Mucosa of rectum (tissue), 2 donors: ENCODE measurements around the gene HSP90AB1.

Experiments
- H3K27ac ChIP-seq, 2 donors: one replicate each; pipeline ENCODE4 v1.7.0; 2013; ENCODE audit warnings: inconsistent platforms in 2 of 2, low read depth in 2 of 2, low read length in 2 of 2
- H3K27me3 ChIP-seq, 2 donors: one replicate each; pipeline ENCODE4 v1.7.0; 2013; ENCODE audit warnings: low read length in 2 of 2; ENCODE audit not compliant: control insufficient read depth in 2 of 2, insufficient read depth in 2 of 2
- H3K36me3 ChIP-seq, 2 donors: one replicate each; pipeline ENCODE4 v1.7.0; 2013; ENCODE audit warnings: low read length in 2 of 2; ENCODE audit not compliant: control insufficient read depth in 2 of 2, insufficient read depth in 2 of 2
- H3K4me1 ChIP-seq, 2 donors: one replicate each; pipeline ENCODE4 v1.7.0; 2013; ENCODE audit warnings: low read length in 2 of 2, mild to moderate bottlenecking in 1 of 2; ENCODE audit not compliant: control insufficient read depth in 2 of 2, insufficient read depth in 2 of 2
- H3K4me3 ChIP-seq, 2 donors: one replicate each; pipeline ENCODE4 v1.7.0; 2013; ENCODE audit warnings: low read length in 2 of 2
- H3K9ac ChIP-seq, 2 donors: one replicate each; pipeline ENCODE4 v1.7.0; 2013; ENCODE audit warnings: low read length in 2 of 2, low read depth in 1 of 2, mild to moderate bottlenecking in 1 of 2
- H3K9me3 ChIP-seq, 2 donors: one replicate each; pipeline ENCODE4 v1.7.0; 2013; ENCODE audit warnings: low read length in 2 of 2; ENCODE audit not compliant: control insufficient read depth in 2 of 2
- donor health status: healthy.
- donor health status: Normal muscosa, but diverticular disease.

The HSP90AB1 gene

GRCh38 chr6:44222486-44223318 lies 24.2 kb upstream of the HSP90AB1 start:
- H3K9ac ChIP-seq = peak overlapping the region in 1 of 2 donors; percentile 37
- peaks cover 39 to 44% of the 10 kb centered on the region in 2 donors for H3K4me1 ChIP-seq

DNA sequence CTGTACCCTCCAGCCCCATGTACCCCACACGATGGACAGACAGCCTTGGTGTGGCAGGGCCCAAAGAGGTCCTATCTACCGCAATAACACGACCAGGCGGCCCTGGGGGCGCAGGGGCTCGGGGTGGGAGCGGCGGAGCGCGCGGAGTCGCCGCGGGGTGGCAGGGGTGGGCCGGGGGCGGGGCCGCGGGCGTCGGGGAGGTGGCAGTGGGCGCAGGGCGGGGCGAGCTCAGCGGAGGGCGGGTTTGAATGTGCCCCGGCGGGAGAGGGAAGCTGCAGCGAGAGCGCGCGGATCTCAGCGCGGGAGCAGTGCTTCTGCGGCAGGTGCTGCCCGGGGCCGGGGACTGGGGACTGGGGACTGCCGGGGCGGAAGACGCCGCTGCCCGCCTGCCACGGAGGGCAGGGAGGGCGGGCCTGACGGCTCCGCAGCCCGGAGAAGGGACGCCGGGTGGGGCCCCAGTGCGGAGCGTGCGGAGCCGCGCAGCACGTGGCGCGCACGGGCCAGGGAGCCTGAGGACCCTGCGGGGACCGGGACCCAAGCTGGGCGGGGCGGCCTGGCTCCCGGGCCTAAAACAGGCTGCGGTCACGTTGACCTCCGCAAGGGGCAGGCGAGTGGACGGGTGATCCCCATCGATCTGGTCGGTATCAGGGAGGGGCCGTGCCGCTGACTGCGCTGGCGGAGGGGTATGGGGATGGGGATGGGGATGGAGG lies 23.4 kb upstream of the HSP90AB1 start, which contains the start of gene SLC29A1:
Gene SLC29A1, plus strand, starts transcription at position 277 of the 710 bp plus-strand sequence. CDS start 3,719 bp downstream, outside the sequence.
- H3K4me3 ChIP-seq = peak within 1 kb of the TSS; percentile 61 to 67
- no peaks in the 10 kb centered on the region for H3K9me3 ChIP-seq
- H3K36me3 ChIP-seq = no peaks in the 10 kb centered on the region
- peak within 1 kb of the TSS; percentile 24 to 45 for H3K9ac ChIP-seq
- H3K4me1 ChIP-seq = peaks cover 35 to 37% of the 10 kb centered on the region in 2 donors
- H3K27me3 ChIP-seq = no peaks in the 10 kb centered on the region
- peak within 1 kb of the TSS in 1 of 2 donors; percentile 56 for H3K27ac ChIP-seq

More at GRCh38 chr6:44222486-44223318, 24.2 kb upstream of the HSP90AB1 start:
- Histone ChIP-seq H3K27ac (peak overlapping the region in 1 of 2 donors; percentile 56), H3K36me3 (no peaks in the 10 kb centered on the region), H3K27me3 (no peaks in the 10 kb centered on the region), H3K9me3 (no peaks in the 10 kb centered on the region), H3K4me3 (peak overlapping the region; percentile 39 to 51)

- no peaks in the 10 kb centered on the region for H3K9me3 ChIP-seq
- peak overlapping the region in 1 of 2 donors; percentile 48 for H3K27ac ChIP-seq
- H3K9ac ChIP-seq = peak overlapping the region; percentile 24 to 45
- H3K27me3 ChIP-seq = no peaks in the 10 kb centered on the region
- H3K4me1 ChIP-seq = peaks cover 30 to 31% of the 10 kb centered on the region in 2 donors
- peak overlapping the region; percentile 61 to 67 for H3K4me3 ChIP-seq
- no peaks in the 10 kb centered on the region for H3K36me3 ChIP-seq
Observed at GRCh38 chr6:44224029-44224964, 22.6 kb upstream of the HSP90AB1 start.

DNA sequence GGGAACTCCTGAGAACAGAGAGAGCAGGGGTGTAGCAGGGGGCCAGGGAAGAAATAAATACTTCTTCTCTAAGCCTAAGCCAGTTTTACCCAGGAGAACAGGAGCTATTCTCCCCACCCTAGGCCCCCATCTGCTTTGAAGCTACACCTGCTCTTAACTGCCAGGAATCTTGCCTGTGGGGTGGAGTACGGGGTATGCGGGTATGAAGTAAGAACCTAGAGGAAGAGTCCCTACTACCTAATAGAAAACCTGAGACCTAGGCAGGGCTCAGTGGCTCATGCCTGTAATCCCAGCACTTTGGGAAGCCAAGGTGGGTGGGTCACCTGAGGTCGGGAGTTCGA lies 22.0 kb upstream of the HSP90AB1 start:
- no peak overlapping the region for H3K4me3 ChIP-seq
- peaks cover 27 to 29% of the 10 kb centered on the region in 2 donors for H3K4me1 ChIP-seq
- H3K9ac ChIP-seq = no peak overlapping the region

DNA sequence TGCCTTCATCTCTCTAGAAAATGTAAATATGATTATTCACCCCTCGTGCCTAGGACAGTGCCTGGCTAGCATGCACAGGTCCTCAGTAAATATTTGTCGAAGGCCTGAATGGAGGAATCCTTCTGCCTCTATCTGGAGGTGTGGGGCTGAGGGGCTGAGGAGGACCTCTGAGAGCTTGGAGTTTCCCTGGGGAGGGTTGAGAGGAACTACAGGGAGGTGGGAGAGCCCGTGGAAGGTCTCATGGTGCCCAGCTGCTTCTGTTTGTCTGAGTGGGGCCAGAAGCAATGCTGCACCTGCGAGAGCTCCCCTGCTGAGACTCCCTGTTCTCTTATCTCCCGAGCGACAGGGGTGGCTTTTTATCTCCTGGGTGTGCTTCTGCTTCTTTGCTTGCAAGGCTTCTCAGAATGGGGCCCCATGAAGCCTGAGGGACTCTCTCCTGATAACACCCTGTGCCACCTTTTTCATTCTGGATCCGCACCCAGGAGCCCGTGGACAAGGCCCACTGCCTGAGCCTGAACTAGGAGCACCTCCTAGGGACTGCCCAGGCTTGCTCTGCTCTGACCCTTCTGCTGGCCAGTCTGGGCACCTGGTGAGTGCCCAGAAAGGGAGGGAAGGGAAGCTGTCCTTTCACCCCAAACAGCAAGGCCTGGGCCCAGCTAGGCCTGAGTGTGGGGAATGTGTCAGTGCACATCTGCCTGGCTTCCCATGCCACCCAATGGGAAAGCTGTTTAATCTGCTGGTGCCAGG lies 21.1 kb upstream of the HSP90AB1 start:
- Histone ChIP-seq H3K9ac (no peak overlapping the region), H3K36me3 (peaks cover 0 to 3% of the 10 kb centered on the region in 2 donors), H3K4me3 (peak overlapping the region in 1 of 2 donors; percentile 31), H3K4me1 (peaks cover 25 to 26% of the 10 kb centered on the region in 2 donors), H3K27me3 (no peaks in the 10 kb centered on the region), H3K27ac (peak overlapping the region in 1 of 2 donors; percentile 40), H3K9me3 (no peaks in the 10 kb centered on the region)

More for the DNA sequence above, 22.0 kb upstream of the HSP90AB1 start:
- no peaks in the 10 kb centered on the region for H3K9me3 ChIP-seq
- no peak overlapping the region for H3K27ac ChIP-seq
- no peaks in the 10 kb centered on the region for H3K27me3 ChIP-seq
- peaks cover 0 to 2% of the 10 kb centered on the region in 2 donors for H3K36me3 ChIP-seq

GRCh38 chr6:44226368-44227147 lies 20.3 kb upstream of the HSP90AB1 start:
- Histone ChIP-seq H3K4me1 (peaks cover 18 to 20% of the 10 kb centered on the region in 2 donors), H3K36me3 (peaks cover 0 to 3% of the 10 kb centered on the region in 2 donors), H3K27me3 (no peaks in the 10 kb centered on the region), H3K9me3 (no peaks in the 10 kb centered on the region), H3K27ac (peak overlapping the region in 1 of 2 donors; percentile 40), H3K4me3 (no peak overlapping the region), H3K9ac (no peak overlapping the region)

DNA sequence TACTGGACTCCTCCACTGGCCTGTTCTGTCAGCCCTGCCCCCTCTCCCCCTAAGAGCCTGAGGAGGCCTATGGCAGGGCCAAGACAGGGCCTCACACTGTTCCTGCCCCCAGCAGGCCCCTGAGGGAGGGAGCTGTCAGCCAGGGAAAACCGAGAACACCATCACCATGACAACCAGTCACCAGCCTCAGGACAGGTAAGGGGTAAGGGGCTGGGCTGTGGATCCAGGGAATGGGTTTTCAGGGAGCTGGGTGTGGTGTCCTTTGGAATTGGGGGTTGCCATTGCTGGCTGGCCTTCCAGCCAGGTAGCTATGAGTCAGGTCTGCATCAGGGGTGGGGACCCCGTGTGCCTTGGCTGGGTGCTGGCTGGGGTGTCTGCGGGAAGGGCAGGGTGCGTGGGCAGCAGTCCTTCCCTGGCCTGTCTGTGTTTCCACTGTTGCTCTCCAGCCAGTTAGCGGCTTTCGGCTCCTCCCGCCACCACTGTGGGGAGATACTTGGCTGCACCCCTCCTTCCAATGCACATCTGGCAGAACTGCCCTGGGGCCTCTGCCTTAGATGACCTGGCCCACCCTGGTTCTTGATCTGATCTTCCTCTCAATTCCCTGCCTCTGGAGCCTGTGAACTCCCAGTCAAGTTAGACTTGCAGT lies 19.6 kb upstream of the HSP90AB1 start:
- Histone ChIP-seq H3K9ac (no peak overlapping the region), H3K4me3 (no peak overlapping the region), H3K27ac (peak overlapping the region in 1 of 2 donors; percentile 32), H3K4me1 (peaks cover 12 to 15% of the 10 kb centered on the region in 2 donors), H3K36me3 (peaks cover 0 to 3% of the 10 kb centered on the region in 2 donors), H3K9me3 (no peaks in the 10 kb centered on the region), H3K27me3 (no peaks in the 10 kb centered on the region)

- Histone ChIP-seq H3K4me1 (peaks cover 6 to 11% of the 10 kb centered on the region in 2 donors), H3K27ac (no peak overlapping the region), H3K36me3 (peaks cover 0 to 3% of the 10 kb centered on the region in 2 donors), H3K4me3 (no peak overlapping the region), H3K27me3 (no peaks in the 10 kb centered on the region), H3K9me3 (no peaks in the 10 kb centered on the region), H3K9ac (no peak overlapping the region)
Observed at GRCh38 chr6:44228031-44228430, 18.9 kb upstream of the HSP90AB1 start.
